GM12891 (cell line): ENCODE measurements around the gene THBD.

Experiments used
- POLR2A ChIP-seq: IDR thresholded peaks from 2 replicates; pipeline ENCODE4 v1.6.1; 2011; ENCODE audit warnings: low read depth, low read length, control low read depth
- POLR2AphosphoS5 ChIP-seq: IDR thresholded peaks from 2 replicates; pipeline ENCODE4 v1.6.1; 2011; ENCODE audit warnings: low read depth, low read length, control low read depth
- TAF1 ChIP-seq: IDR thresholded peaks from 2 replicates; pipeline ENCODE4 v1.6.1; 2011; ENCODE audit warnings: low read depth, low read length, control low read depth

DNA sequence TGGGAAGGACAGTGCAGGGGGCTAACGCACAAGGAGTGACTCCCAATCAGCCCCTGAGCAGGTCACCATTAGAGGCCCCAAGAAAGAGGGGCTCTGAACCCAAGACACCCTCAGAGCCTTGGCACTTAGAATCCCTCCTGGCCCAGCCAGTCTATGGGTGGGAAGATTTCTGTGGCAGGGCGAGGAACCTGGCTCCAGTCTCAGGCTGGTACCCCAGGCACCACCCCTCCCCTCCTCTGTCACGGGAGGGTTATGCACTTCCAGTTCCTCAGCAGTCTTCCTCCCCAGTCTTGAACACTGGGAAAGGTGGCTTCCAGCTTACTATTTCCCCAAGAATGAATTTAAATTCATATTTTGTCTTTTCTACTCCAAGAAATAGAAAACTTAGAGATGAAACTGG is 42.0 kb downstream of the THBD start:
- TF ChIP-seq POLR2AphosphoS5 (no peak), POLR2A (no peak), TAF1 (no peak)
